ENCODE measurements around the gene COPS6.

DNA sequence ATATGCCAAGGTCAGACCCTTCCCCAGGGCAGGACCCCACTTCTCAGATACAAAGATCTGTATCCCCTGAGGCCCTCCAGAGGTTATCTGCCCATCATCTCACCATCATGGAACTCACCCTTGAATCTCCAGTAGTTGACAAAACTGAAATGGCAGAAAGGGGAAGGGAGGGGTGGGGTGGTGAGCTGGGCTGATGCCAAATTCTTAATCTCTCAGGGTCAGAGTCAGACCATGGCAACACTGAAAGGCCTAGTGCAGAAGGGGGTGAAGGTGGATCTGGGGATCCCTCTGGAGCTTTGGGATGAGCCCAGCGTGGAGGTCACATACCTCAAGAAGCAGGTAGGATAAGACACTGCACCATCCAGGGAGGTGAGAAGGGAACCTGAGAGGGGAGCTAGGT, 33.8 kb downstream of the COPS6 start:
- TF ChIP-seq ZFP30 (CRISPR knock-in tag; IDR thresholded peaks at IDR 0.05) (no peak), ARNTL (CRISPR knock-in tag; IDR thresholded peaks at IDR 0.05; ENCODE audit: borderline replicate concordance, low read depth) (no peak), TOX (CRISPR knock-in tag; IDR thresholded peaks at IDR 0.05; ENCODE audit: borderline replicate concordance) (no peak), OSR1 (CRISPR knock-in tag; IDR thresholded peaks at IDR 0.05) (no peak), BACH2 (CRISPR knock-in tag; IDR thresholded peaks at IDR 0.05; ENCODE audit: borderline replicate concordance) (no peak)
- TF ChIP-seq, protein P1, sequence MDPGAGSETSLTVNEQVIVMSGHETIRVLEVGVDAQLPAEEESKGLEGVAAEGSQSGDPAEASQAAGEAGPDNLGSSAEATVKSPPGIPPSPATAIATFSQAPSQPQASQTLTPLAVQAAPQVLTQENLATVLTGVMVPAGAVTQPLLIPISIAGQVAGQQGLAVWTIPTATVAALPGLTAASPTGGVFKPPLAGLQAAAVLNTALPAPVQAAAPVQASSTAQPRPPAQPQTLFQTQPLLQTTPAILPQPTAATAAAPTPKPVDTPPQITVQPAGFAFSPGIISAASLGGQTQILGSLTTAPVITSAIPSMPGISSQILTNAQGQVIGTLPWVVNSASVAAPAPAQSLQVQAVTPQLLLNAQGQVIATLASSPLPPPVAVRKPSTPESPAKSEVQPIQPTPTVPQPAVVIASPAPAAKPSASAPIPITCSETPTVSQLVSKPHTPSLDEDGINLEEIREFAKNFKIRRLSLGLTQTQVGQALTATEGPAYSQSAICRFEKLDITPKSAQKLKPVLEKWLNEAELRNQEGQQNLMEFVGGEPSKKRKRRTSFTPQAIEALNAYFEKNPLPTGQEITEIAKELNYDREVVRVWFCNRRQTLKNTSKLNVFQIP (CRISPR knock-in tag; IDR thresholded peaks at IDR 0.05; ENCODE audit: borderline replicate concordance, low read depth): no peak
- TF ChIP-seq, protein P2, sequence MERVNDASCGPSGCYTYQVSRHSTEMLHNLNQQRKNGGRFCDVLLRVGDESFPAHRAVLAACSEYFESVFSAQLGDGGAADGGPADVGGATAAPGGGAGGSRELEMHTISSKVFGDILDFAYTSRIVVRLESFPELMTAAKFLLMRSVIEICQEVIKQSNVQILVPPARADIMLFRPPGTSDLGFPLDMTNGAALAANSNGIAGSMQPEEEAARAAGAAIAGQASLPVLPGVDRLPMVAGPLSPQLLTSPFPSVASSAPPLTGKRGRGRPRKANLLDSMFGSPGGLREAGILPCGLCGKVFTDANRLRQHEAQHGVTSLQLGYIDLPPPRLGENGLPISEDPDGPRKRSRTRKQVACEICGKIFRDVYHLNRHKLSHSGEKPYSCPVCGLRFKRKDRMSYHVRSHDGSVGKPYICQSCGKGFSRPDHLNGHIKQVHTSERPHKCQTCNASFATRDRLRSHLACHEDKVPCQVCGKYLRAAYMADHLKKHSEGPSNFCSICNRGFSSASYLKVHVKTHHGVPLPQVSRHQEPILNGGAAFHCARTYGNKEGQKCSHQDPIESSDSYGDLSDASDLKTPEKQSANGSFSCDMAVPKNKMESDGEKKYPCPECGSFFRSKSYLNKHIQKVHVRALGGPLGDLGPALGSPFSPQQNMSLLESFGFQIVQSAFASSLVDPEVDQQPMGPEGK (CRISPR knock-in tag; IDR thresholded peaks at IDR 0.05; ENCODE audit: borderline replicate concordance): no peak

Data from SK-N-SH treated with all-trans-retinoic acid at 6 μM for 48 hours (cell line).